Measurements from ENCODE around the gene TAX1BP3.

DNA sequence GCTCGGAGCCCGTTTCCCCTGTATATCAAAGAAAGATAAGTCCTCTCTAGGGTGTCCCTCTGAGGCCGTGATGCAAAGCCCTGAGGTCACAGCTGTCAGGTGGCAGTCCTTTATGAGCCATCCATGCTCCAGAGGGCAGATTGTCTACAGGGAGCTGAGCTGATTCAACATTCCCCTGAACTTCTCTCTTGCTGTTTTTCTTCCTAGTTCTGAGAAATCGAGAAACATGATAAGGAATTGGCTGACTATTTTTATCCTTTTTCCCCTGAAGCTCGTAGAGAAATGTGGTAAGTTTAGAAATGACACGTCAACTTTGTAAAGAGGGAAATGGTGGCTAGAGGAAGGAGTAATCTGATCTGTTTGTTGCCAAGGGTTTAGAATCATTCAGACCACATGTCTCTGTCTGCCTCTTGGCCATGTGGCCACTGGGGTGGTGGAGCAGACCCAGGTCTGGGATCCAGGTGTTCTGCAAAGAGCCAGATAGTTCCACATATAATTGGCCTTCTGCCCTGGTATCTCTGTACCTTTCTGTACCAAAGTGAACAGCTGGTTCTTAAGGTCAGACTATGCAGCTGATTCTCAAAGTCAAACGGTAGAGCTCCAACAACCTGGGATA is 28.3 kb downstream of the TAX1BP3 start:
- TF ChIP-seq, protein P1, sequence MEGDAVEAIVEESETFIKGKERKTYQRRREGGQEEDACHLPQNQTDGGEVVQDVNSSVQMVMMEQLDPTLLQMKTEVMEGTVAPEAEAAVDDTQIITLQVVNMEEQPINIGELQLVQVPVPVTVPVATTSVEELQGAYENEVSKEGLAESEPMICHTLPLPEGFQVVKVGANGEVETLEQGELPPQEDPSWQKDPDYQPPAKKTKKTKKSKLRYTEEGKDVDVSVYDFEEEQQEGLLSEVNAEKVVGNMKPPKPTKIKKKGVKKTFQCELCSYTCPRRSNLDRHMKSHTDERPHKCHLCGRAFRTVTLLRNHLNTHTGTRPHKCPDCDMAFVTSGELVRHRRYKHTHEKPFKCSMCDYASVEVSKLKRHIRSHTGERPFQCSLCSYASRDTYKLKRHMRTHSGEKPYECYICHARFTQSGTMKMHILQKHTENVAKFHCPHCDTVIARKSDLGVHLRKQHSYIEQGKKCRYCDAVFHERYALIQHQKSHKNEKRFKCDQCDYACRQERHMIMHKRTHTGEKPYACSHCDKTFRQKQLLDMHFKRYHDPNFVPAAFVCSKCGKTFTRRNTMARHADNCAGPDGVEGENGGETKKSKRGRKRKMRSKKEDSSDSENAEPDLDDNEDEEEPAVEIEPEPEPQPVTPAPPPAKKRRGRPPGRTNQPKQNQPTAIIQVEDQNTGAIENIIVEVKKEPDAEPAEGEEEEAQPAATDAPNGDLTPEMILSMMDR (IDR thresholded peaks at IDR 0.05): no peak
- peak in 1 of 2 donors; percentile 50 for TF ChIP-seq POLR2A (IDR thresholded peaks at IDR 0.05)

All from adrenal gland (tissue), 5 donors.